Measurements from ENCODE around the gene NAP1L4.

Gene NAP1L4

DNA sequence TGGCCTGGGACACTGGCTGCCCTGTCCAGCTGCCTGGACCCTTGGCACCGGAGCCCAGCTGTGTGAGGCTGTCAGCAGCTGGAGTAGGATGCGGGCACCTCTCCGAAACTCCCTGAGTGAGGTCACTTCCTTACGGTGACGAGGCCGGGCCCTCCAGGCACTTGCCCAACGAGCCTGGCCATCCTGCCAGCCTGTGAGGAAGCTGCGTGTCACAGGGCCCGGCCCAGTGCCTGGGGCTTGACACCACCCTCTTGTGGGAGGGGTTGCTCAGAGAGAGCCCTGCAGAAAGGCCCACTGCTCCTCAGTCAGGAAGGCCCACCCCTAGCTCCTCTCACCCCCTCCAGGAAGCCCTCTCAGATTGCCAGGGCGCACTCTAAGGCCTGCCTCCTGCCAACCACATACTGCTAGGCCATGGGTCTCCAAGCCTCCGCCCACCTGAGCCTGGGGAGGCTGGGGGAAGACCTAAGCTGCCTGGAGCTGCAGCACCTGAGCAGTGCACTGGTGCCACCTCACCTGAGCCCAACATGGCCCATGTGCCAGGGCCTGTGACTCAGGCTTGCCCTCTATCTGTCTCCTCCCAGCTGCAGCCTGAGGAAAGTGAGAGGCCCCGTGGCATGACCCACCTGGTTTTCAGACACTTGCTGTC lies 58.6 kb downstream of the NAP1L4 start:
- TF ChIP-seq TEAD4 (IDR thresholded peaks at IDR 0.05), result no peak
- TF ChIP-seq FOXM1 (IDR thresholded peaks at IDR 0.05; ENCODE audit: borderline replicate concordance, low read depth), result no peak
- TF ChIP-seq, protein P1, sequence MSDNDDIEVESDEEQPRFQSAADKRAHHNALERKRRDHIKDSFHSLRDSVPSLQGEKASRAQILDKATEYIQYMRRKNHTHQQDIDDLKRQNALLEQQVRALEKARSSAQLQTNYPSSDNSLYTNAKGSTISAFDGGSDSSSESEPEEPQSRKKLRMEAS (IDR thresholded peaks at IDR 0.05), result peak; percentile 60
- TF ChIP-seq TAF1 (IDR thresholded peaks at IDR 0.05; ENCODE audit: low read depth), result no peak
- no peak for TF ChIP-seq YY1 (IDR thresholded peaks at IDR 0.05; ENCODE audit: low read depth)
- peak; percentile 16; the same call in 1 of the 2 replicates for TF ChIP-seq TCF12 (IDR thresholded peaks at IDR 0.05; ENCODE audit: low read depth)
- no peak for TF ChIP-seq RAD21 (IDR thresholded peaks at IDR 0.05; ENCODE audit: low read depth)
- TF ChIP-seq, protein P2, sequence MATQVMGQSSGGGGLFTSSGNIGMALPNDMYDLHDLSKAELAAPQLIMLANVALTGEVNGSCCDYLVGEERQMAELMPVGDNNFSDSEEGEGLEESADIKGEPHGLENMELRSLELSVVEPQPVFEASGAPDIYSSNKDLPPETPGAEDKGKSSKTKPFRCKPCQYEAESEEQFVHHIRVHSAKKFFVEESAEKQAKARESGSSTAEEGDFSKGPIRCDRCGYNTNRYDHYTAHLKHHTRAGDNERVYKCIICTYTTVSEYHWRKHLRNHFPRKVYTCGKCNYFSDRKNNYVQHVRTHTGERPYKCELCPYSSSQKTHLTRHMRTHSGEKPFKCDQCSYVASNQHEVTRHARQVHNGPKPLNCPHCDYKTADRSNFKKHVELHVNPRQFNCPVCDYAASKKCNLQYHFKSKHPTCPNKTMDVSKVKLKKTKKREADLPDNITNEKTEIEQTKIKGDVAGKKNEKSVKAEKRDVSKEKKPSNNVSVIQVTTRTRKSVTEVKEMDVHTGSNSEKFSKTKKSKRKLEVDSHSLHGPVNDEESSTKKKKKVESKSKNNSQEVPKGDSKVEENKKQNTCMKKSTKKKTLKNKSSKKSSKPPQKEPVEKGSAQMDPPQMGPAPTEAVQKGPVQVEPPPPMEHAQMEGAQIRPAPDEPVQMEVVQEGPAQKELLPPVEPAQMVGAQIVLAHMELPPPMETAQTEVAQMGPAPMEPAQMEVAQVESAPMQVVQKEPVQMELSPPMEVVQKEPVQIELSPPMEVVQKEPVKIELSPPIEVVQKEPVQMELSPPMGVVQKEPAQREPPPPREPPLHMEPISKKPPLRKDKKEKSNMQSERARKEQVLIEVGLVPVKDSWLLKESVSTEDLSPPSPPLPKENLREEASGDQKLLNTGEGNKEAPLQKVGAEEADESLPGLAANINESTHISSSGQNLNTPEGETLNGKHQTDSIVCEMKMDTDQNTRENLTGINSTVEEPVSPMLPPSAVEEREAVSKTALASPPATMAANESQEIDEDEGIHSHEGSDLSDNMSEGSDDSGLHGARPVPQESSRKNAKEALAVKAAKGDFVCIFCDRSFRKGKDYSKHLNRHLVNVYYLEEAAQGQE (IDR thresholded peaks at IDR 0.05; ENCODE audit: low read depth), result no peak
- no peak for TF ChIP-seq EP300 (IDR thresholded peaks at IDR 0.05; ENCODE audit: borderline replicate concordance)
- no peak for TF ChIP-seq ZBTB7A (IDR thresholded peaks at IDR 0.05; ENCODE audit: low read depth)
- TF ChIP-seq CREB1 (IDR thresholded peaks at IDR 0.05; ENCODE audit: low read depth), result peak; percentile 70
- TF ChIP-seq EGR1 (IDR thresholded peaks at IDR 0.05), result no peak
- TF ChIP-seq CEBPB (IDR thresholded peaks at IDR 0.05), result peak; percentile 31; the same call in 1 of the 2 replicates

DNA sequence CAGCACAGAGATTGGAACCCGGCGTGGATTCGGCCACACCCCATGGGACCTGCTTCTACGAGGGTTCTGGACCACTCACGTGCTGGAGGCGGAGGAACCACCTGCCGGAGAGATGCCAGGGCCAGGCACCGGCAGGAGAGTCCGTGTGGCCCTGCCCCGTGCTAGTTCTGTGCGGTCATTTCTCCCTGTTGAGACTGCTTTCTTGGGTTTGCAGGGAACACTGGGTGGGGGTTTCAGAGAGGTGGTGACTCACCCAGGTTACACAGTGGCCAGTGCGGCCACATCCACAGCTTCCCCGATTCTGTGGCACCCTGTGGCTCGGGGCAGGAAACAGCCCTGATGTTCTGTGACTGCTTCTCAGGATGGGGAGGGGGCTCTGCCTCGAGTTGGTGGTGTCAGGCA lies 59.3 kb downstream of the NAP1L4 start:
- TF ChIP-seq, protein P1 (IDR thresholded peaks at IDR 0.05), result no peak

DNA sequence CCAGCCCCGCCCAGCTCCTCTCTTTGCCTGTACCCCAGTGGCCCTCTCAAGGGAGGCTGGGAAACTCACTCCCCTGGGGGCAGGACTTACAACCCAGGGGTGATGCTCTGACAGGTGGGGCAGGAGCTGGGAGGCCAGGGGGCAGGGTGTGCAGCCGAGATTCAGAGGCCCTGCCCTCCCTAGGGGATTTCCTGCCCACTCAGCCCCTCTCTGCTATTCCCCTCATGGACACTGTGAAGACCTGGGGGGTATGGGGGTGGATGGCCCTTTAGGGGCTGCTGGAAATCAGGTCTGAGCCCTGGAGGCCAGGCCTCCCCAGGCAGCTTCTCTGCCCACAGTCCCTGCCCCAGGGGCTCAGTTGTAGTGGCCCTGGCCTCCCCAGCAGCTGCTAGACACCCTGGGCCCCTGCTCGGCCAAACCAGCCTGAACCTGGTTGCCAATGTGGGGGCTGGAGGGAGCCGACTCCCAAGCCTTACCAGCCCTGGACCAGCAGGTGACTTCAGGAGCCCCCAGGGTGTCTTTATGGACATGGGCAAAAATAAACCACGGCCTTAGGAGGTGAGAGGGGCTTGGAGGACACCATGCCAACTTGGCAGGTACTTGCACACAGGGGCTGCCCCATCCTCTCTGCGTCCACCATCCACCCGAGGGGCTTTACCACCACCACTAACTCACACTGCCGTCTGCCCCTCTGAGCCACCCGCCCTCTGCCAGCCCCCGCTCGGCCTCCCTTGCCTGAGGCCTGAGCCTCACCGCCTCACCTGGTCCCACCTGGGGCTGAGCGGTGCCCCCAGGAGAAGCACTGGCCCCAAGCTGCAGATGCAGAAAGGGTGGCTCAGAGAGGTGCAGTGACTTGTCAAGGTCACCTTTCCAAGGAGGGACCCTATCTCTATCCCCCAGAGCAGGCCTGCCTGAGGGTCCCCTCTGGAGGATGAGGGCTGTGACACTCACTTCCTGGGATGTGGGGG lies 60.1 kb downstream of the NAP1L4 start:
- TF ChIP-seq, protein P3, sequence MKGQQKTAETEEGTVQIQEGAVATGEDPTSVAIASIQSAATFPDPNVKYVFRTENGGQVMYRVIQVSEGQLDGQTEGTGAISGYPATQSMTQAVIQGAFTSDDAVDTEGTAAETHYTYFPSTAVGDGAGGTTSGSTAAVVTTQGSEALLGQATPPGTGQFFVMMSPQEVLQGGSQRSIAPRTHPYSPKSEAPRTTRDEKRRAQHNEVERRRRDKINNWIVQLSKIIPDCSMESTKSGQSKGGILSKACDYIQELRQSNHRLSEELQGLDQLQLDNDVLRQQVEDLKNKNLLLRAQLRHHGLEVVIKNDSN (IDR thresholded peaks at IDR 0.05), result no peak
- TF ChIP-seq RAD21 (IDR thresholded peaks at IDR 0.05; ENCODE audit: low read depth) (no peak), TAF1 (IDR thresholded peaks at IDR 0.05; ENCODE audit: low read depth) (no peak), YY1 (IDR thresholded peaks at IDR 0.05; ENCODE audit: low read depth) (no peak), NFIC (IDR thresholded peaks at IDR 0.05) (no peak), ZBTB7A (IDR thresholded peaks at IDR 0.05; ENCODE audit: low read depth) (no peak), EP300 (IDR thresholded peaks at IDR 0.05; ENCODE audit: borderline replicate concordance) (no peak), TCF12 (IDR thresholded peaks at IDR 0.05; ENCODE audit: low read depth) (no peak), TEAD4 (IDR thresholded peaks at IDR 0.05) (no peak), EGR1 (IDR thresholded peaks at IDR 0.05) (no peak), CREB1 (IDR thresholded peaks at IDR 0.05; ENCODE audit: low read depth) (no peak), CEBPB (IDR thresholded peaks at IDR 0.05) (no peak), FOXM1 (IDR thresholded peaks at IDR 0.05; ENCODE audit: borderline replicate concordance, low read depth) (no peak)
- TF ChIP-seq, protein P2 (IDR thresholded peaks at IDR 0.05; ENCODE audit: low read depth), result no peak
- TF ChIP-seq, protein P1 (IDR thresholded peaks at IDR 0.05), result no peak

DNA sequence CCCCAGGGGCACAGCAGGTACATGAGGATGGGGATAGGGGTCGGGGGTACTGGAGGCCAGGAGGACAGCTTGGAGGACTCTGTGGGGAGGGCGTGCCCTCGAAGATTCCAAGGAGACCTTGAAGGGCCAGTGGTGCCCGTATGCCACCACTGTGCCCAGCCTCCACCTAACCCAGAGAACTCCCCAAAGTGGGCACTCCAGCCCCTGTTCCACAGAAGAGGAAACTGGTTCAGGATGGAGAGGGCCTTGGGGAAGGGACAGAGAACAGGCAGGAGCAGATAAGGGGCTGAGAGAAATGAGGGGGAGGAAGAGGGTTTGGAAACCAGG lies 60.7 kb downstream of the NAP1L4 start:
- TF ChIP-seq TCF12 (IDR thresholded peaks at IDR 0.05; ENCODE audit: low read depth) (no peak), EGR1 (IDR thresholded peaks at IDR 0.05) (no peak), FOXM1 (IDR thresholded peaks at IDR 0.05; ENCODE audit: borderline replicate concordance, low read depth) (no peak), CREB1 (IDR thresholded peaks at IDR 0.05; ENCODE audit: low read depth) (no peak), CEBPB (IDR thresholded peaks at IDR 0.05) (no peak), EP300 (IDR thresholded peaks at IDR 0.05; ENCODE audit: borderline replicate concordance) (no peak), ZBTB7A (IDR thresholded peaks at IDR 0.05; ENCODE audit: low read depth) (no peak), YY1 (IDR thresholded peaks at IDR 0.05; ENCODE audit: low read depth) (no peak), NFIC (IDR thresholded peaks at IDR 0.05) (no peak), RAD21 (IDR thresholded peaks at IDR 0.05; ENCODE audit: low read depth) (no peak), TAF1 (IDR thresholded peaks at IDR 0.05; ENCODE audit: low read depth) (no peak), TEAD4 (IDR thresholded peaks at IDR 0.05) (no peak)
- TF ChIP-seq, protein P1 (IDR thresholded peaks at IDR 0.05), result no peak
- TF ChIP-seq, protein P2 (IDR thresholded peaks at IDR 0.05; ENCODE audit: low read depth), result no peak
- TF ChIP-seq, protein P3 (IDR thresholded peaks at IDR 0.05), result no peak

All from Ishikawa (cell line).